NCI-H2227 (cell line): ENCODE data around the gene CDC42EP3.

Experiments used
- DNase-seq: peaks from one replicate; lab custom pipeline; 2025; ENCODE audit not compliant: unreplicated experiment; lab: John Stamatoyannopoulos, UW

CDC42EP3 gene

GRCh38 chr2:37656512-37657423, 14.7 kb downstream of the CDC42EP3 start:
- DNase-seq = no peak

GRCh38 chr2:37654932-37655841, 16.3 kb downstream of the CDC42EP3 start:
- no peak for DNase-seq

GRCh38 chr2:37654419-37654818, 17.0 kb downstream of the CDC42EP3 start:
- no peak for DNase-seq

GRCh38 chr2:37653805-37654378, 17.6 kb downstream of the CDC42EP3 start:
- DNase-seq = no peak

GRCh38 chr2:37653093-37653492, 18.3 kb downstream of the CDC42EP3 start:
- DNase-seq = no peak

- DNase-seq = no peak
Measured at GRCh38 chr2:37652199-37652640, 19.2 kb downstream of the CDC42EP3 start.

GRCh38 chr2:37650548-37651093, 20.8 kb downstream of the CDC42EP3 start:
- no peak for DNase-seq

GRCh38 chr2:37649518-37649917, 21.9 kb downstream of the CDC42EP3 start:
- DNase-seq = no peak

- no peak for DNase-seq
Measured at GRCh38 chr2:37648331-37649011, 23.0 kb downstream of the CDC42EP3 start.

GRCh38 chr2:37647971-37648330, 23.5 kb downstream of the CDC42EP3 start:
- no peak for DNase-seq

- no peak for DNase-seq
Measured at GRCh38 chr2:37645836-37646235, 25.6 kb downstream of the CDC42EP3 start.

GRCh38 chr2:37645362-37645761, 26.1 kb downstream of the CDC42EP3 start:
- DNase-seq = no peak

GRCh38 chr2:37644191-37644590, 27.3 kb downstream of the CDC42EP3 start:
- DNase-seq = no peak

GRCh38 chr2:37643730-37644078, 27.7 kb downstream of the CDC42EP3 start:
- no peak for DNase-seq

GRCh38 chr2:37642907-37643729, 28.3 kb downstream of the CDC42EP3 start:
- DNase-seq = no peak

GRCh38 chr2:37641582-37642171, 29.8 kb downstream of the CDC42EP3 start:
- DNase-seq = no peak

- no peak for DNase-seq
Measured at GRCh38 chr2:37639631-37640030, 31.8 kb downstream of the CDC42EP3 start.

- DNase-seq = no peak
Measured at GRCh38 chr2:37638973-37639372, 32.5 kb downstream of the CDC42EP3 start.

GRCh38 chr2:37637985-37638384, 33.5 kb downstream of the CDC42EP3 start:
- no peak for DNase-seq
